GM13977 (cell line): Measurements from ENCODE around the gene C2orf76.

Experiments used
- DNase-seq: peaks from one replicate; pipeline ENCODE4 v3.0.0; 2012; ENCODE audit warnings: low spot score
- in situ Hi-C: fragments of 300-500 bp; cut with MboI; formaldehyde crosslinking; loops from one replicate; pipeline ENCODE4 v1.12.0; 2022; ENCODE audit warnings: low sequenced_read_pairs, low pct_unique_long_range_greater_than_20kb, mixed read lengths, inconsistent platforms; ENCODE audit not compliant: unreplicated experiment
- TF ChIP-seq, protein P1 (sequence below): IDR thresholded peaks from 2 replicates; pipeline ENCODE4 v1.5.1; 2012; ENCODE audit warnings: mild to moderate bottlenecking, control low read depth; ENCODE audit not compliant: insufficient read depth; ENCODE audit errors: extremely low read depth, missing control alignments

C2orf76 gene

GRCh38 chr2:119257198-119257597 lies 109.4 kb downstream of the C2orf76 start:
- TF ChIP-seq, protein P1, sequence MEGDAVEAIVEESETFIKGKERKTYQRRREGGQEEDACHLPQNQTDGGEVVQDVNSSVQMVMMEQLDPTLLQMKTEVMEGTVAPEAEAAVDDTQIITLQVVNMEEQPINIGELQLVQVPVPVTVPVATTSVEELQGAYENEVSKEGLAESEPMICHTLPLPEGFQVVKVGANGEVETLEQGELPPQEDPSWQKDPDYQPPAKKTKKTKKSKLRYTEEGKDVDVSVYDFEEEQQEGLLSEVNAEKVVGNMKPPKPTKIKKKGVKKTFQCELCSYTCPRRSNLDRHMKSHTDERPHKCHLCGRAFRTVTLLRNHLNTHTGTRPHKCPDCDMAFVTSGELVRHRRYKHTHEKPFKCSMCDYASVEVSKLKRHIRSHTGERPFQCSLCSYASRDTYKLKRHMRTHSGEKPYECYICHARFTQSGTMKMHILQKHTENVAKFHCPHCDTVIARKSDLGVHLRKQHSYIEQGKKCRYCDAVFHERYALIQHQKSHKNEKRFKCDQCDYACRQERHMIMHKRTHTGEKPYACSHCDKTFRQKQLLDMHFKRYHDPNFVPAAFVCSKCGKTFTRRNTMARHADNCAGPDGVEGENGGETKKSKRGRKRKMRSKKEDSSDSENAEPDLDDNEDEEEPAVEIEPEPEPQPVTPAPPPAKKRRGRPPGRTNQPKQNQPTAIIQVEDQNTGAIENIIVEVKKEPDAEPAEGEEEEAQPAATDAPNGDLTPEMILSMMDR, result no peak
- in situ Hi-C loops, result no loop called here
- no peak for DNase-seq

DNA sequence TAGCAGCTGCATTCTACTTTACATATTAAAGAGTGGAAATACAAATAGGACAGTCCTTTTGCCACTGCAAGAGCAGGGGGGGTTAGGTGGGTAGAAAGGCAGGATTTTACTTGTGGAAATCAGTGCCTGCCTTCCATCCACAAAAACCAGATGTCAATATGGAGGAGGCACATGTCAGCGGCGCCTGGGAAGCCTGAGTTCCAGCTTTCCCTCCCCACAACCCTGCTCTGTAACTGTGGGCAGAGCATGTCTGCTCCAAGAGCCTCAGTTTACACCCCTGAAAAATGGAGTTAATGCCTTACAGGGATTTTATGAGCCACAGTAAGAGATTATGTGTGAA lies 110.1 kb downstream of the C2orf76 start:
- no peak for DNase-seq
- TF ChIP-seq, protein P1, result no peak
- in situ Hi-C loops, result no loop called here

DNA sequence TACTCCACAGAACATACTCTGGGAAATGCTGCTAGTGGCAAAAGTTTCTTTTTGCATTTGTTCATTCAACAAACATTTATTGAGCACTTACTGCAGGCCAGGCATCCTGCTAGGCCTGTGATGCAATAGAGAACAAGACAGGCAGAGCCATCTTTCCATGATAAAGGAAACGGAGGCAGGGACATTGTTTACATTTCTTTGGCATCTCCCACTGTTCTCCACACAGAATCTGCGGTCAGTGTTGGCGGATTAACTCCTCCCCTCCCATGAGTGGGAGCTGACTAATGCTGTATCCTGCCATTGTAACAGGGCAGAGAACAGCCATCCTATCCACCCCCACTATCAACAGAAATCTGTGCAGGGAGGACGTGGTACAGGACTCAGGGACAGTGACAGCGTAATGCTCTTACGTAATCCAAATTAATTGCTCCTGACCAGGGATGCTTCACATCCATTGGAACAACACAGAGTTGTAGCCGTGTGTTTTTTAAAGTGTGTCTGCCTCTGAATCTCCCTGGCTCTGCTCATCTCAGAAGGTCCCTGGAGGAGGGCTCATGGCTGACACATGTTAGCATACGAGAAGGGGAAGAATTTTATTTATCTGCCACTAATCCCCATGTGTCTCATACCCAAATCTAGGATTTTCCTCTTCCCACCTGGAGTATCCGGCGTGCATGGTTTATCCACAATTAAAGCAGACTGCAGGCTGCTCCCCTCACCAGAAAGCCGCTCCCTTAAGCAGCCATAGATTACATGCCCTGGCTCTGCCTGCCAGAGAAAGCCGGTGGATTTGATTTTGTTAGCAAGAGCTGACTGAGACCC lies 110.7 kb downstream of the C2orf76 start:
- in situ Hi-C loops, result no loop called here
- TF ChIP-seq, protein P1, result no peak
- DNase-seq, result no peak

DNA sequence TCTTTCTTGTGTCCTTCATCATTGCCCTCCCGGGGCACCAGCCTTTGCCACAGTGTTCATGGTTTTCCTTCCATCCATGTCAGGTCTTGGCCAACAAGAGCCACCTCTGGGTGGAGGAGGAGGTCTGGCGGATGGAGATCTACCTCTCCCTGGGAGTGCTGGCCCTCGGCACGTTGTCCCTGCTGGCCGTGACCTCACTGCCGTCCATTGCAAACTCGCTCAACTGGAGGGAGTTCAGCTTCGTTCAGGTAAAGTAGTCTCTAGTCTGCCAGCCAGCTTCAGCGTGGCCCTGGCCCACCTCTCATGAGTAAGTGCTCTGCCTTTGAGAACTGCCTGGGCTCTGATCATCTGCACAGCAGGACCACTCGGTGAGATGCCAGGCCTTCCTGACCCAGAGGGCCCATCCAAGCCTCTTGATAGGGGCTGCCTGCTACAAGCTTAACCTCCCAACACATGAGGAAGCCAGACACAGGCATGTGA lies 112.0 kb downstream of the C2orf76 start:
- in situ Hi-C loops, result no loop called here
- no peak for DNase-seq
- TF ChIP-seq, protein P1, result no peak

- no peak for DNase-seq
- TF ChIP-seq, protein P1, result no peak
- in situ Hi-C loops, result no loop called here
These were observed 112.7 kb downstream of the C2orf76 start for GRCh38 chr2:119253760-119254600.

GRCh38 chr2:119253114-119253702 lies 113.4 kb downstream of the C2orf76 start:
- in situ Hi-C loops, result no loop called here
- TF ChIP-seq, protein P1, result no peak
- DNase-seq, result no peak
